A549 treated with AZD2906 at 1 μM for 4 hours (cell line): ENCODE measurements around the gene SCMH1. TPM values are rescaled to one million over a fixed set of nuclear protein-coding genes. Genes with fewer than 3 reads are reported as not detected.

Experiments used
- total RNA-seq: library from RNA; stranded (reverse); fragments of 200-300 nt; extraction: Qiagen RNA extraction; gene quantifications from 5 replicates; pipeline ENCODE4 v1.2.3, GENCODE V29; 2022

SCMH1 gene
- total RNA-seq = 12.0 to 14.4 TPM (median 13.0 TPM) in 5 replicates

DNA sequence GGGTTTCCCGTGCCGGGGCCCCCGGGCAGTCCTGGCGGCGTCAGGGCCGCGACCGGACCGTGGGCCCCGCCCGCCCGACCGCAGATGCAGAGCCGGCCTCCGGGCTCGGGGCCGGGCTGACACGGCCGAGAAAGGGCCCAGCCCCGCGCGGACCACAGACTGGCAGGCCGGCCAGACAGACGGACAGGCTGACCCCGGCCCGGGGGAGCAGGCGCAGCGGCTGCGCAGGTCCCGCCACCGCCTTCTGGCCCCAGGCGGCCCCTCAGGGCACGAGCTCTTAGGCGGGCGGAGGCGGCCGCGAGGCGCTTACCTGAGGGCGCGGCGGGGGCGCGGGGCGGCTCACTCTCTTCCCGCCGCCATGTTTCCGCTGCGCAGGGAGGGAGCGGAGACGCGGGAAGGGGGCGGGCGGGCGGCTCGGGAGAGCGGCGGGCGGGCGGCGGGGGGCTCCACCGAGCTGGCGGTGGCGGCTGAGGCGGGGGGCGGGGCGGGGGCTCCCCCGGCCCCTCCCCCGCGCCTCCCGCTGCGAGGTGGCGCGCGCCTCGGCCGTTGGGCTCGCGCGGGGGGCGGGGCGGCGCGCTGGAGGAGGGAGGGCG is at the start of gene SCMH1:
SCMH1 (minus strand) TSS at position 558 of the 593 bp plus-strand sequence. CDS start 56,173 bp downstream, outside the sequence.

DNA sequence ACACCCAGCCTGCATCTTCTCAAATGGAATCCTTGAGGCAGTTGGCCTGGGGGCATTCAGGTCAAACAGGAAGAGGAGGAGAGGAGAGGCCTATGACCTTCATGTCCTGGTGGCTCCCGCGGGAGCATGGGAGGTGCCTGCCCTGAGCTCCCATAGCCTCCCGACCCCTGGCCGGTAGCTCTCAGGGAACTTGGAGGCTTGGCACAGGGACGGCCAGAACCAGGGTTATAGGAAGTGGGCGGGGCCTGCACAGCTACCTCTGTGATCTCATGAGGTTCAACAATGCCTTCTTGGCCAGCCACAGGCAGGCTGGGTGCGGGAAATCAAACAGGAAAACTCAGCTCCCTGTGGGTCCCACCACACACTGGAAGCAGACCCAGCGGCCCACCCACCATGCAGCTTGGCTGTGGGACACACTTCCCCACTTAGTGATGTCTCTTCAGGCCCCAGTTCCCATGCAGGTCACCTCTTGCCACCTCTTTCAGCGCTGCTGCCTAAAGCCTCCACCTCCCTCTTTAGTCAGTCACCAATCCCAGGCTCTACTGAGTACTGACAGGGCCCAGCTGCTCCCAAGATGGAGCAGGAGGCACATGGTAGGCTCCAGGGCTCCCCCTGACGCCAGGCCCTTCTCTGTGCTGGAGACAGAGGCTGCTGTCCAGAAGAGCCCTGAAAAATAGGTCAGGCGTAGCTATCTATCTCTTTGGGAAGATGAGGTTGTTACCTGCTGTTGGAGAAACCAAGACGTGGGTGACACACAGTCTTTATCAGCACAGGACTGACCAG is 220.4 kb downstream of the SCMH1 start, which contains the start of gene SLFNL1:
SLFNL1 (minus strand) TSS at position 200 of the 783 bp plus-strand sequence. CDS start 1,065 bp downstream, outside the sequence.

DNA sequence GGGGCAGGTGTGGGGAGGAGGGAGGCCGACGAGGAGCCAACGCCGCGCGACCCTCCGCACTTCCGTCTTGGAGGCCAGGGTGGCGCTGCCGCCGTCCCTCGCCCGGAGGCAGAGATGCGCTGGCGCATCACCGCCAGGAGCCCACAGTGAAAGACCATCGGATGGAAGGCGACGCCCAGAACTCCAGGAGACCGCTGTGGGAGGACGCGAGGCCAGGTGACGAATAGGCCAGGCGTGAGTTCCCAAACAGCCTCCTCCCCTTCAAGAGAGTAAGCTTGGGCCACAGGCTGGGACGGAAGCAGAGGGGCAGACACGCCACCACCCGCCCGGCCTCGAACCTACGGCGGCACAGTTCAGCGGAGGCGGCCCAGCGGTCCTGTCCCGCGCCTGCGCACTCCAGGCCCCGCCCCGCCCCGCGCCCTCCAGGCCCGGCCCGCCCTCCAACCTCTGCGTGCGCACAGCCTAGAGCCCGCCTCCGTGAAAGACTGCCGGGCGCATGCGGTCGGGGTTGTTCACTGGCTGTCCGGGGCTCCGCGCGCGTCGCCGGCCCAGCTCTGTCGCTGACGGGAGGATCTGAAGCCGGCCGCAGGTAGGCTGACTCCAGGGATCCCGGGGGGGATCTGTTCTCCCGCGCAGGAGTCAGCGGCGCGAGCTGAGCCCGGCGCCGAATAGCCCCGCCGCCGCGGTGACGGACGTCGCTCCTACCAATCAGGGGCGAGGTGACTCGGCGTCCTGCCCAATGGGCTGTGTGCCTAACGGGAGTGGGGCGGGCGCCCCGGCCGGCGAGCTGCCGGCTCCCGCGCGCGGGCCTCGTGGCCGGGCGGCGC is 262.7 kb downstream of the SCMH1 start, which contains the start of gene CTPS1:
CTPS1 (plus strand) TSS at position 456 of the 827 bp plus-strand sequence. CDS start 3,595 bp downstream, outside the sequence.

Other genes with a start within 250 kb of the SCMH1 start
- gene SLFNL1, start 220.6 kb downstream of the SCMH1 start, total RNA-seq = 0.02 to 0.05 TPM (median 0.05 TPM) in 3 of 5 replicates, not detected in the others
- 0.42 to 1.0 TPM (median 0.96 TPM) in 5 replicates for gene FOXO6, start 119.1 kb upstream of the SCMH1 start, total RNA-seq
- gene EDN2, start 242.4 kb upstream of the SCMH1 start, total RNA-seq = 35.9 to 53.7 TPM (median 46.3 TPM) in 5 replicates